ENCODE results near the gene PVALEF. TPM values are rescaled to one million over a fixed set of nuclear protein-coding genes. Genes with fewer than 3 reads are reported as not detected.

PVALEF gene
- not detected for total RNA-seq

DNA sequence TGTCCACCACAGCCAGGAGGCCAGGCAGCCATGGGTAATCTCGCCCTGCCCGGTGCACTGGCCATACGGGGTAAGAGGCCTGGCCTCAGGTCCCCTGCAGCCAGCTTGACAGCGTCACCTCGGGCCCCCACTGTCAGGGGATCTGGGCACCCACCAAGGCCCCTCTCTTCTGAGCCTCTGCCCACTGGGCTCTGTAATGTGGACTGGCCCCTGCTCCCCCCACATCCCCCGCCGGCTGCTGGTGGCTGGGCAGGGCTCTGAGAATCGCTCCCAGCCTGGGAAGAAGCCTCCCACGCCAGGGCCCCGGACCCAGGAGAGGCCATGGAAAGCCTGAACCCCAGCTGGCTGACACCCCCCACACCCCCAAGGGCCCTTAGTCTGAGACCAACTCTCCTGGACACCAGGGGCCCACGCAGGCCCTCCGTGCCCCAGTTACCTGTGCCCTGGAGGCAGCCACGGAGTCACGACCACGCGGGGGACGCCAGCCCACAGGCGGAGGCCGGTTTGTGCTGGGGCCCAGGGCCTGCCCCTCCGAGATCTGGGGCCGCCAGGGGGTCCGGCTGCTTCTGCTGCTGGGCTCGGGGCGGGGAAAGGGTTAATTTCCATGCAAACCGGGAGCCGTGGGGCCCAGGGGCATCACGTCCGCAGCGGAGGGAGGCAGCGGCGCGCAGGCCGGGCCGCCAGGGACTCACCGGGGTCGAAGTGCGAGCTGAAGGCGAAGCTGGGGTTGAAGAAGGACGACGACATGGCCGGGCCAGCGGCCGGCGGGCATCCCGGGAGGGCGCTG lies at the start of gene PVALEF:
Gene PVALEF, plus strand, starts transcription at position 262 of the 787 bp plus-strand sequence. CDS start 15,720 bp downstream, outside the sequence.

GRCh38 chr17:81166033-81166492 lies 756 bp downstream of the PVALEF start, which contains the start of gene AATK:
AATK (minus strand) TSS chr17:81166221; CDS start chr17:81165992, 229 bp downstream.

DNA sequence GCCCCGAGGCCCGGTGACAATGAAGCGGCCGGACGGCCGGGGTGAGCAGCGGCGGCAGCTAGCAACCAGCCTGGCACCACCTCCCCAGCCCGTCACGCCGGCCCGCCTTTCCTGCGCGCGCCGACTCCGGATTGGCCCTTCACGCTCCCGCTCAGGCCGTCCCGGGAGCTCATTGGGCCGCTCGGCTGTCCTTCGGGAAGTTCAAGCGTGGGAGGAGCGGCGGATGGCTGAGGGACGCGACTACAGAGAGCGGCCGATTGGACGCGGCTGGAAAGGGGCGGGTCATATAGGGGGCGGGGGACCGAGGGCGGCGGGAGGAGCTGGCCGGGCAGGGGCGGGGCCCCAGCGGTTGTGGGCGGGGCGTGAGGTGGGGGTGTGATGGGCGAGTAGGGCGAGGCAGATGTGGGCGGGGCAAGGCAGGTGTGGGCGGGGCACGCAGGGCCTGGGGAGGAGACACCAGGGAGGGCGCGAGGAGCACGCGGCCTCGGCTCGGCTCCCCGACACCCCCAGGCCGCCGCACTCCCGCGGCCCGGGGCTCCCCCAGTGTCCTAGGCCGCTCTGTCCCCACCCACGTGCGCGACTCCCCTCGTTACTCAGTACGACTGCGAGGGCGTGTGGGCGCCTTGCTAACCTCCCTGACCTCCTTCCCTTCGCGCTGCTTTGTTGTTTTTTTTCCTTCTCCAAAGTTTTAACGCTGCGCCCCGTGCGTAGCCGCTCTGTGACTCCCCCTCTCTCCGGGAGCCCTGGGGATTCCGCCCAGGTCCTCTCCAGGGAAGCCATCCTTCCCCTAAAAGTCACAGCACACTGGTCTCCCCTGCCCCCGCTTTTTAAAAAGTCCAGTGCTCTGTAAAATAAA lies 57.8 kb downstream of the PVALEF start, which contains the start of gene CEP131:
Gene CEP131, minus strand, starts transcription at position 60 of the 856 bp plus-strand sequence. CDS start 2,909 bp downstream, outside the sequence.

Other genes with a start within 250 kb of the PVALEF start
- gene CHMP6, start 173.7 kb upstream of the PVALEF start, total RNA-seq: 26.3 TPM
- gene BAIAP2, start 130.4 kb upstream of the PVALEF start, total RNA-seq: 83.8 TPM
- gene AATK, start 714 bp downstream of the PVALEF start, total RNA-seq: 19.9 TPM
- gene CEP131, start 57.5 kb downstream of the PVALEF start, total RNA-seq: 18.4 TPM
- 22.7 TPM for gene TEPSIN, start 73.5 kb downstream of the PVALEF start, total RNA-seq
- gene NDUFAF8, start 73.8 kb downstream of the PVALEF start, total RNA-seq: 13.4 TPM
- gene SLC38A10, start 129.8 kb downstream of the PVALEF start, total RNA-seq: 55.7 TPM
- 34.8 TPM for gene BAHCC1, start 229.9 kb downstream of the PVALEF start, total RNA-seq

All from camera-type eye (tissue), 1 donor.